Trophoblast cell (in vitro differentiated cells and primary cell): ENCODE data around the gene PANK4.
A peak's percentile ranks its signal among the peaks of the same experiment; 100 is the strongest.
"Not testable (repeated sequence)": the region's sequence is repeated elsewhere in the genome, so short reads cannot be mapped to it uniquely, and the experiment has no call there.

Experiments used
- DNase-seq, 2 donors: peaks; one replicate each; pipeline ENCODE4 v3.0.0-alpha.2; 2016
- H2AFZ ChIP-seq: 2 replicates; pipeline ENCODE4 v1.6.1; 2013; ENCODE audit warnings: low read length, moderate library complexity, mild to moderate bottlenecking; ENCODE audit not compliant: insufficient read depth, poor library complexity
- H2AK5ac ChIP-seq: 2 replicates; pipeline ENCODE4 v1.6.1; 2013; ENCODE audit warnings: mild to moderate bottlenecking, low read length
- H2BK120ac ChIP-seq: 2 replicates; pipeline ENCODE4 v1.6.1; 2013; ENCODE audit warnings: low read length, mild to moderate bottlenecking, moderate library complexity; ENCODE audit not compliant: insufficient read depth, poor library complexity
- H2BK12ac ChIP-seq: 2 replicates; pipeline ENCODE4 v1.6.1; 2013; ENCODE audit warnings: mild to moderate bottlenecking, low read length, moderate library complexity
- H2BK5ac ChIP-seq: 2 replicates; pipeline ENCODE4 v1.6.1; 2013; ENCODE audit warnings: low read length, low read depth, moderate library complexity, mild to moderate bottlenecking; ENCODE audit not compliant: poor library complexity
- H3K14ac ChIP-seq: 2 replicates; pipeline ENCODE4 v1.6.1; 2013; ENCODE audit warnings: mild to moderate bottlenecking, low read length
- H3K18ac ChIP-seq: 2 replicates; pipeline ENCODE4 v1.6.1; 2013; ENCODE audit warnings: mild to moderate bottlenecking, low read length
- H3K23ac ChIP-seq: 2 replicates; pipeline ENCODE4 v1.6.1; 2013; ENCODE audit warnings: low read length
- H3K27ac ChIP-seq: 2 replicates; pipeline ENCODE4 v1.5.1; 2013; ENCODE audit warnings: low read depth, mild to moderate bottlenecking, inconsistent platforms, low read length, moderate library complexity
- H3K27me3 ChIP-seq: 2 replicates; pipeline ENCODE4 v1.6.1; 2013; ENCODE audit warnings: inconsistent platforms, mild to moderate bottlenecking, low read length, moderate library complexity; ENCODE audit not compliant: insufficient read depth
- H3K36me3 ChIP-seq, 2 experiments: 1 replicate in 1 of 2; 2 replicates in 1 of 2; pipeline ENCODE4 v1.6.1; 2013; ENCODE audit warnings: low read length in 2 of 2, mild to moderate bottlenecking in 2 of 2, moderate library complexity in 1 of 2; ENCODE audit not compliant: insufficient read depth in 2 of 2, control insufficient read depth in 1 of 2
- H3K4ac ChIP-seq: 2 replicates; pipeline ENCODE4 v1.6.1; 2013; ENCODE audit warnings: low read depth, mild to moderate bottlenecking, low read length, moderate library complexity
- H3K4me1 ChIP-seq, 2 experiments: 1 replicate in 1 of 2; 2 replicates in 1 of 2; pipeline ENCODE4 v1.6.1; 2013; ENCODE audit warnings: low read length in 2 of 2, mild to moderate bottlenecking in 2 of 2, moderate library complexity in 1 of 2; ENCODE audit not compliant: insufficient read depth in 2 of 2, control insufficient read depth in 1 of 2
- H3K4me2 ChIP-seq: 2 replicates; pipeline ENCODE4 v1.6.1; 2013; ENCODE audit warnings: inconsistent platforms, mild to moderate bottlenecking, low read length, moderate library complexity
- H3K4me3 ChIP-seq: 2 replicates; pipeline ENCODE4 v1.5.1; 2013; ENCODE audit warnings: mild to moderate bottlenecking, low read depth, low read length, inconsistent platforms
- H3K79me1 ChIP-seq: one replicate; pipeline ENCODE4 v1.6.1; 2013; ENCODE audit warnings: low read length
- H3K79me2 ChIP-seq: 2 replicates; pipeline ENCODE4 v1.6.1; 2013; ENCODE audit warnings: low read length, mild to moderate bottlenecking; ENCODE audit not compliant: control insufficient read depth, insufficient read depth, poor library complexity
- H3K9ac ChIP-seq: 2 replicates; pipeline ENCODE4 v1.6.1; 2013; ENCODE audit warnings: mild to moderate bottlenecking, low read length
- H3K9me3 ChIP-seq: 2 replicates; pipeline ENCODE4 v1.6.1; 2013; ENCODE audit warnings: low read depth, mild to moderate bottlenecking, control low read depth, inconsistent platforms, low read length; ENCODE audit not compliant: insufficient read depth
- H4K12ac ChIP-seq: 2 replicates; pipeline ENCODE4 v1.6.1; 2013; ENCODE audit warnings: low read depth, mild to moderate bottlenecking, low read length, moderate library complexity
- H4K8ac ChIP-seq: 2 replicates; pipeline ENCODE4 v1.6.1; 2013; ENCODE audit warnings: low read depth, mild to moderate bottlenecking, low read length, moderate library complexity
- H4K91ac ChIP-seq: one replicate; pipeline ENCODE4 v1.6.1; 2013; ENCODE audit warnings: low read depth, mild to moderate bottlenecking, low read length, moderate library complexity
- WGBS: extraction: QIAGEN DNeasy Blood & Tissue Kit; methylation state at CpG from one replicate; pipeline ENCODE4 v1.1.7; 2013; ENCODE audit warnings: missing lambda C conversion rate; ENCODE audit not compliant: insufficient read length, insufficient coverage; ENCODE audit errors: extremely low coverage; 5-methylcytosine and 5-hydroxymethylcytosine counted together

PANK4 gene

DNA sequence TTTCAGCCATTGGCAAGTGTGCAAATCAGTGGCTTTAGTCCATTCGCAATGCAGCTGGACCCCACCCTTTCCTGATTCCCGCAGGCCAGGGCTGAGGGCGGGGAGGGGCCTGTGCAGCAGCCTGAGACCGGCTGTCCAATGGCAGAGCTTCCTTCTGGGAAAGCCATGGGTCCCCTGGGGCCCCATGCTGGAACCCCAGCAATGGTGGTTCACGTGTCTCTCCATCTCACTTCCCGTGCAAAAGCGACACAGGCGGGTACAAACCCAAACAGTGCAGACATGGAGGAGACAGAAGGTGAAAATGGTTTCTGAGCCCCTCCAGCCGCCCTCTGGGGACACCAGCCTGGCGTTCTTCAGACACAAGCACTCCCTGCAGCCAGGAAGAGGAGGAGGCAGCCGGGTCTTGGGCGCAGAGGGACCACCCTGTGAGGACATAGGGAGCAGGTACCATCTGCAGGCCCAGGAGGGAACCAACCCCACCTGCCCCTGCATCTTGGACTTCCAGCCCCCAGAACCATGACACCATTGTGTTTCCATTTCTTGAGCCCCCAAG, 24.0 kb upstream of the PANK4 start:
- H3K23ac ChIP-seq, H3K4ac ChIP-seq, H2BK12ac ChIP-seq, H4K8ac ChIP-seq, DNase-seq, H3K9me3 ChIP-seq, H3K18ac ChIP-seq, H3K27ac ChIP-seq, H3K9ac ChIP-seq, H2AFZ ChIP-seq, H2BK5ac ChIP-seq, H3K4me3 ChIP-seq, H3K79me1 ChIP-seq, H2AK5ac ChIP-seq, H2BK120ac ChIP-seq, H3K27me3 ChIP-seq, H3K36me3 ChIP-seq, H3K79me2 ChIP-seq, H4K91ac ChIP-seq, H3K4me2 ChIP-seq, H3K14ac ChIP-seq, H4K12ac ChIP-seq: not testable (repeated sequence)
- WGBS: no CpG with 5 or more reads among the region's 12 CpGs
- peaks cover 13 to 17% of the 10 kb centered on the region in 2 experiments for H3K4me1 ChIP-seq

DNA sequence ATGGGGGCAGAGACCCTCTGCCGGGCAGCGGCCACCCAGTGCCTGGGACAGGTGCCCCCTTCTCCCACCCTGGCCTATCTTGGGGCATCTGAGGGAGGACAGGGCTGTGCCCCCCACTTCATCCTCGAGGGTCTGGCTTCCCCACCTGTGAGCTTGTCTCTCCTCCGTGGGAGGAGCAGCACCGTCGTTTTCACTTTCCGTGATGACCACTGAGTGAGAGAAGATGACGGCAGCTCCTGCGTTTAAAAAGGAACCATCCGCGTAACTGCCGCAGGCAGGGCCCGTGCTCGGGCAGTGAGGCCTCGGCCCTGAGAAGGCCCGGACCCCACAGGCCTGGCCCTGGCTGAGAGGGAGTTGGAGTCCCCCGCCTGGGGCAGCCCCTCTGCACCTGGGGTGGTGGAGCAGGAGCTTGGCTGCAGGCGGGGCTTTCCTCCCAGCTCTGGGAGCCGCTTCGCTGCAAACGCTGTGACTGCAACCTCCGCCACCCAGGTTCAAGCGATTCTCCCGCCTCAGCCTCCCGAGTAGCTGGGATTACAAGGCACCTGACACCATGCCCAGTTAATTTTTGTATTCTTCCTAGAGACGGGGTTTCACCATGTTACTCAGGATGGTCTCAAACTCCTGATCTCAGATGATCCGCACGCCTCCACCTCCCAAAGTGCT, 23.1 kb upstream of the PANK4 start:
- not testable (repeated sequence) for H3K36me3 ChIP-seq, H3K27me3 ChIP-seq, H4K91ac ChIP-seq, H3K9ac ChIP-seq, H2BK5ac ChIP-seq, H3K23ac ChIP-seq, H2AFZ ChIP-seq, H3K14ac ChIP-seq, H3K79me2 ChIP-seq, H3K9me3 ChIP-seq, H2BK120ac ChIP-seq, DNase-seq, H2AK5ac ChIP-seq, H3K27ac ChIP-seq, H3K4ac ChIP-seq, H4K8ac ChIP-seq, H3K79me1 ChIP-seq, H4K12ac ChIP-seq, H3K4me2 ChIP-seq, H3K4me3 ChIP-seq, H2BK12ac ChIP-seq, H3K18ac ChIP-seq
- H3K4me1 ChIP-seq: peaks cover 13 to 17% of the 10 kb centered on the region in 2 experiments
- no CpG with 5 or more reads among the region's 28 CpGs for WGBS

DNA sequence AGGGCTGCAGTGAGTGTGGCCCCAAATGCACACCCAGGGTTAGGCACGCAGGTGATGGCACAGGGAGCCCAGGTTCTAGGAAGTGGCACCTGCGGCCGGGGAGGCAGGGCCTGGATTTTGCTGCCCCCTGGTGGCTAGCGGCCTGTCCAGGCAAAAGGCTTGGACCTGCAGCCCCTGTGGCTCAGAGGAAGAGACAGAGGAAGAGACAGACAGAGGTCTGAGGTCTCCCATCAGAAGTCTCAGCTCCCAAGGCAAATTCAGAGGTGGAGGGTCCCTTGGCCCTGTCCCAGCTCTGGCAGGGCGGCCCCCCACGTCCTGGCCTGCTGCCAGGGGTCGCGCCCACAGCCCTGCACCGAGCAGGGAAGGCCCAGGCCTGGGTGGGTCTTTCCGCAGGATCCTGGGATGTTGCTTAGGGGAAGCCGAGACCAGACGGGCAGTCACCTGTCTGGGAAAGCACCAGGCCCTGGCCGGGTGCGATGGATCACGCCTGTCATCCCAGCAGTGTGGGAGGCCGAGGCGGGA, 21.7 kb upstream of the PANK4 start:
- Histone ChIP-seq H4K91ac (no peak overlapping the region), H2BK12ac (no peak overlapping the region), H2BK120ac (no peak overlapping the region), H3K36me3 (no peaks in the 10 kb centered on the region), H4K8ac (no peak overlapping the region), H2AK5ac (no peak overlapping the region), H3K27me3 (no peaks in the 10 kb centered on the region), H3K9me3 (no peaks in the 10 kb centered on the region), H3K4me2 (no peak overlapping the region), H2BK5ac (no peak overlapping the region), H4K12ac (no peak overlapping the region), H3K9ac (no peak overlapping the region), H3K4me3 (no peak overlapping the region), H3K27ac (no peak overlapping the region), H3K4ac (no peak overlapping the region), H3K14ac (no peak overlapping the region), H2AFZ (no peak overlapping the region), H3K18ac (no peak overlapping the region), H3K23ac (no peak overlapping the region), H3K4me1 (peaks cover 13 to 21% of the 10 kb centered on the region in 2 experiments), H3K79me2 (no peaks in the 10 kb centered on the region), H3K79me1 (peaks cover 8% of the 10 kb centered on the region)
- peak; percentile 65 to 88 for DNase-seq
- WGBS: no CpG with 5 or more reads among the region's 17 CpGs

DNA sequence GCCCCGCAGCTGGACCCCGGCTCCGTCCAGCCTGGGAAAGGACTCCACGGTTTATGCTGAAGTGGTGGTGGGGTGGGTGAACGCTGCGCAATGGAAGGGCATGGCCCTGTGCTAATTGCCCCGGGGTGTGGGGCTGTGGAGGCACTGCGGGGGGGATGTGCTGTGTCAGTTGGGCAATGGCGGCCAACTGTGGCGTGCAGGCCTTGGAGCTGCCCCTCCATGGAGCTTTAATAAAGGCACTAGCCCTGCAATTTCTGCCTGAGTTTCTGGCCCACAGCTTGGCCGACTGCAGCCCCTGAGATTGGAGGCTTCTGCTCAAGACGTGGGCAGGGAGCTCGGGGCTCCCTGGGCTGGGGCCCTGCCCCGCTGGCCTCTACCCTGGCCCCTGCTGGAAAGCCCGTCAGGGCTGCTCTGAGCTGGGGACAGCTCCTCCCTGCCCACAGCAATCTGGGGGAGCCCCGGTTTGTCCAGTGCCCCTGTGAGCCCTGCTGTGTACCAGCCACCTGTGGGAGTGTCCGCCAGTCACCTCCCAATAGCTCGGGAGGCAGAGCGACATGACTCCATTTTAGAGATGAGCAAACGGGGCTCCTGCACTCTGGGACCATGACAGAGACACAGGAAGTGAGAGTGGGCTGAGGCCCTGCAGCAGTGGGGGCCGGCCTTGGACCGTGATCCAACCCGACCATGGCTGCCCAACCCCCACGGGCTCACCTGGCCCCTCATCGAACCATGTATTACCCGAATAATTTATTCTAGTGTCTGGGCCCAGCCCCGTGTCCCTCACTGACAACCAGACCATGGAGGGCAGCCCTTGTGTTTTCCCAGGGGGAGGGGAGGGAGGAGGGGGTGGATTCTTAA, 21.0 kb upstream of the PANK4 start:
- Histone ChIP-seq H3K79me2 (no peaks in the 10 kb centered on the region), H3K79me1 (peaks cover 8% of the 10 kb centered on the region), H2BK12ac (no peak overlapping the region), H3K4me2 (peak overlapping the region; percentile 57), H3K36me3 (no peaks in the 10 kb centered on the region), H3K27ac (no peak overlapping the region), H2BK5ac (no peak overlapping the region), H3K18ac (no peak overlapping the region), H3K14ac (no peak overlapping the region), H3K9ac (no peak overlapping the region), H3K4ac (no peak overlapping the region), H2AK5ac (no peak overlapping the region), H2BK120ac (no peak overlapping the region), H2AFZ (peak overlapping the region; percentile 17), H4K8ac (no peak overlapping the region), H3K9me3 (no peaks in the 10 kb centered on the region), H3K23ac (no peak overlapping the region), H3K4me1 (peaks cover 13 to 21% of the 10 kb centered on the region in 2 experiments), H3K4me3 (peak overlapping the region; percentile 12), H4K12ac (no peak overlapping the region), H4K91ac (no peak overlapping the region), H3K27me3 (no peaks in the 10 kb centered on the region)
- peak in 1 of 2 donors; percentile 13 for DNase-seq
- no CpG with 5 or more reads among the region's 27 CpGs for WGBS
